PC-9 (cell line): ENCODE results near the gene NCK2. TPM values are rescaled to one million over a fixed set of nuclear protein-coding genes. Genes with fewer than 3 reads are reported as not detected.

Source experiments
- BruUV-seq: library from RNA; stranded (reverse); fragments of 400-500 nt; replicated peaks from 2 replicates; lab custom pipeline; 2021; lab: Mats Ljungman, UMichigan
- CTCF ChIA-PET: fragments of 300-600 bp; sonication (Branson Sonifier 250); formaldehyde crosslinking; loops from one replicate; lab custom pipeline; 2022; ENCODE audit warnings: antibody characterized with exemption; lab: Charles Lee
- POLR2A ChIA-PET: fragments of 300-600 bp; sonication (Branson Sonifier 250); formaldehyde crosslinking; loops from one replicate; lab custom pipeline; 2022; ENCODE audit warnings: antibody characterized with exemption; ENCODE audit not compliant: unreplicated experiment; lab: Charles Lee
- DNase-seq, 2 experiments: peaks; one replicate each; pipeline versions ENCODE4 v3.0.0 to v3.0.0-alpha.2; 2015 to 2022; ENCODE audit warnings: mixed read lengths in 1 of 2
- H2AFZ ChIP-seq: fragments of 200-600 bp; sonication (generic); 2 replicates; pipeline ENCODE4 v1.8.1; 2017; ENCODE audit warnings: antibody characterized with exemption
- H3F3A ChIP-seq: fragments of 200-600 bp; sonication (generic); 2 replicates; pipeline ENCODE4 v1.8.1; 2017; ENCODE audit warnings: antibody characterized with exemption, mild to moderate bottlenecking, low read depth; ENCODE audit not compliant: insufficient read depth
- H3K27ac ChIP-seq: fragments of 200-600 bp; sonication (generic); 2 replicates; pipeline ENCODE4 v1.6.1; 2016; ENCODE audit warnings: mixed run types
- H3K27me3 ChIP-seq: fragments of 200-600 bp; sonication (generic); 2 replicates; pipeline ENCODE4 v1.6.1; 2016; ENCODE audit warnings: low read depth, mixed run types; ENCODE audit not compliant: insufficient read depth
- H3K36me3 ChIP-seq: fragments of 200-600 bp; sonication (generic); 2 replicates; pipeline ENCODE4 v1.6.1; 2016; ENCODE audit warnings: low read depth, mixed run types
- H3K4me1 ChIP-seq: fragments of 200-600 bp; sonication (generic); replicated peaks from 2 replicates; pipeline ENCODE4 v1.6.1; 2016; ENCODE audit warnings: mixed run types; ENCODE audit not compliant: insufficient read depth
- H3K4me2 ChIP-seq: fragments of 200-600 bp; sonication (generic); 2 replicates; pipeline ENCODE4 v1.6.1; 2017; ENCODE audit warnings: mixed run types
- H3K4me3 ChIP-seq: fragments of 200-600 bp; sonication (generic); 2 replicates; pipeline ENCODE4 v1.6.1; 2016; ENCODE audit warnings: mixed run types
- H3K79me2 ChIP-seq: fragments of 200-600 bp; sonication (generic); 2 replicates; pipeline ENCODE4 v1.6.1; 2017; ENCODE audit warnings: low read depth, mixed run types
- H3K9me2 ChIP-seq: fragments of 200-600 bp; sonication (generic); 2 replicates; pipeline ENCODE4 v1.8.1; 2017; ENCODE audit warnings: mild to moderate bottlenecking; ENCODE audit not compliant: insufficient read depth
- H3K9me3 ChIP-seq: fragments of 200-600 bp; sonication (generic); 2 replicates; pipeline ENCODE4 v1.8.1; 2016; ENCODE audit warnings: low read depth; ENCODE audit not compliant: insufficient read depth
- H4K20me1 ChIP-seq: fragments of 200-600 bp; sonication (generic); 2 replicates; pipeline ENCODE4 v1.8.1; 2017; ENCODE audit not compliant: insufficient read depth
- CTCF ChIP-seq: fragments of 200-600 bp; sonication (generic); conservative IDR thresholded peaks from 2 replicates; pipeline ENCODE4 v1.6.1; 2017; ENCODE audit warnings: mixed run types, antibody characterized with exemption, mild to moderate bottlenecking, moderate library complexity
- EZH2 ChIP-seq: fragments of 200-600 bp; sonication (generic); IDR thresholded peaks from 2 replicates; pipeline ENCODE4 v1.8.0; 2017; ENCODE audit warnings: antibody characterized with exemption, low read depth
- intact Hi-C: fragments of 100-400 bp; cut with micrococcal nuclease; formaldehyde crosslinking; loops from one replicate; pipeline ENCODE4 v1.10.0; 2022; ENCODE audit not compliant: unreplicated experiment
- total RNA-seq: library from RNA; stranded (reverse); gene quantifications from 2 replicates; pipeline ENCODE4 v1.2.3, GENCODE V29; 2021

Gene NCK2
- total RNA-seq, 1 experiment from 2014 or later: 26.0 TPM

GRCh38 chr2:105774781-105775337, 30.1 kb downstream of the NCK2 start:
- POLR2A ChIA-PET: no interaction called here
- no peak overlapping the region for H3K4me2 ChIP-seq
- peaks cover 3% of the 10 kb centered on the region; the same call in 1 of the 2 replicates for H4K20me1 ChIP-seq
- no peak overlapping the region for H2AFZ ChIP-seq
- no peaks in the 10 kb centered on the region for H3K27me3 ChIP-seq
- H3K27ac ChIP-seq: no peak overlapping the region
- TF ChIP-seq EZH2: no peak
- no peak for TF ChIP-seq CTCF
- no peak for DNase-seq
- no TSS peak for BruUV-seq
- H3K4me1 ChIP-seq: no peaks in the 10 kb centered on the region
- CTCF ChIA-PET: no interaction called here
- no peaks in the 10 kb centered on the region for H3K9me3 ChIP-seq
- H3K36me3 ChIP-seq: no peaks in the 10 kb centered on the region
- H3F3A ChIP-seq: no peaks in the 10 kb centered on the region
- H3K79me2 ChIP-seq: no peaks in the 10 kb centered on the region
- H3K9me2 ChIP-seq: no peaks in the 10 kb centered on the region
- no peak overlapping the region for H3K4me3 ChIP-seq
- intact Hi-C loops: no loop called here

GRCh38 chr2:105775809-105776559, 31.3 kb downstream of the NCK2 start:
- Histone ChIP-seq H4K20me1 (peaks cover 3% of the 10 kb centered on the region; the same call in 1 of the 2 replicates), H3K27me3 (no peaks in the 10 kb centered on the region), H3K4me1 (no peaks in the 10 kb centered on the region), H3K27ac (no peak overlapping the region), H2AFZ (no peak overlapping the region), H3F3A (no peaks in the 10 kb centered on the region), H3K9me3 (no peaks in the 10 kb centered on the region), H3K79me2 (no peaks in the 10 kb centered on the region), H3K4me3 (no peak overlapping the region), H3K9me2 (no peaks in the 10 kb centered on the region), H3K36me3 (no peaks in the 10 kb centered on the region), H3K4me2 (no peak overlapping the region)
- TF ChIP-seq EZH2: no peak
- no peak for TF ChIP-seq CTCF
- ChIA-PET CTCF (no interaction called here), POLR2A (no interaction called here)
- no TSS peak for BruUV-seq
- DNase-seq: no peak
- intact Hi-C loops: no loop called here

GRCh38 chr2:105776560-105776928, 31.8 kb downstream of the NCK2 start:
- Histone ChIP-seq H3K27me3 (no peaks in the 10 kb centered on the region), H3K4me3 (no peak overlapping the region), H2AFZ (no peak overlapping the region), H4K20me1 (peaks cover 3% of the 10 kb centered on the region; the same call in 1 of the 2 replicates), H3K9me3 (no peaks in the 10 kb centered on the region), H3K27ac (no peak overlapping the region), H3K9me2 (no peaks in the 10 kb centered on the region), H3K79me2 (no peaks in the 10 kb centered on the region), H3K4me1 (no peaks in the 10 kb centered on the region), H3K4me2 (no peak overlapping the region), H3K36me3 (no peaks in the 10 kb centered on the region), H3F3A (no peaks in the 10 kb centered on the region)
- ChIA-PET POLR2A (no interaction called here), CTCF (no interaction called here)
- no TSS peak for BruUV-seq
- TF ChIP-seq EZH2: no peak
- no peak for TF ChIP-seq CTCF
- no peak for DNase-seq
- intact Hi-C loops: no loop called here
